H1 (cell line): ENCODE measurements around the gene AKIRIN2. TPM values are rescaled to one million over a fixed set of nuclear protein-coding genes. Genes with fewer than 3 reads are reported as not detected.
"Not testable (repeated sequence)": the region's sequence is repeated elsewhere in the genome, so short reads cannot be mapped to it uniquely, and the experiment has no call there.

Experiments
- CTCF ChIA-PET: fragments of 300-600 bp; sonication (Branson Sonifier 250); formaldehyde crosslinking; loops from one replicate; lab custom pipeline; 2021; ENCODE audit not compliant: partially characterized antibody; lab: Charles Lee
- POLR2A ChIA-PET: fragments of 300-600 bp; sonication (Branson Sonifier 250); formaldehyde crosslinking; loops from one replicate; lab custom pipeline; 2021; ENCODE audit warnings: inconsistent platforms; ENCODE audit not compliant: partially characterized antibody; lab: Charles Lee
- DNase-seq, 2 experiments: peaks; one replicate each; pipeline versions ENCODE4 v3.0.0 to v3.0.0-alpha.2; 2010 to 2022; ENCODE audit warnings: low spot score in 2 of 2, low read depth in 1 of 2, mixed read lengths in 1 of 2
- FAIRE-seq: peaks from 2 replicates; lab custom pipeline; 2011; peaks lifted over from hg19 to GRCh38; lab: Jason Lieb, UNC
- H2AFZ ChIP-seq: 2 replicates; pipeline ENCODE4 v1.8.1; 2012; ENCODE audit warnings: low read length, inconsistent platforms
- H2AK5ac ChIP-seq: 2 replicates; pipeline ENCODE4 v1.6.1; 2013; ENCODE audit warnings: low read depth, low read length
- H2BK120ac ChIP-seq: replicated peaks from 2 replicates; pipeline ENCODE3; 2013; ENCODE audit warnings: low read depth, low read length, inconsistent platforms
- H2BK12ac ChIP-seq: 2 replicates; pipeline ENCODE4 v1.6.1; 2013; ENCODE audit warnings: low read depth, low read length
- H2BK15ac ChIP-seq: 2 replicates; pipeline ENCODE4 v1.6.1; 2013; ENCODE audit warnings: low read length
- H2BK20ac ChIP-seq: 2 replicates; pipeline ENCODE4 v1.6.1; 2013; ENCODE audit warnings: low read length
- H2BK5ac ChIP-seq: 2 replicates; pipeline ENCODE4 v1.6.1; 2013; ENCODE audit warnings: low read depth, low read length
- H3K14ac ChIP-seq: 2 replicates; pipeline ENCODE4 v1.6.1; 2013; ENCODE audit warnings: inconsistent platforms; ENCODE audit not compliant: insufficient read length
- H3K18ac ChIP-seq: 2 replicates; pipeline ENCODE4 v1.6.1; 2013; ENCODE audit warnings: low read length; ENCODE audit errors: extremely low read depth
- H3K23ac ChIP-seq: 2 replicates; pipeline ENCODE4 v1.6.1; 2013; ENCODE audit warnings: inconsistent platforms; ENCODE audit not compliant: insufficient read length
- H3K23me2 ChIP-seq: 2 replicates; pipeline ENCODE4 v1.6.1; 2013; ENCODE audit warnings: low read depth, low read length
- H3K27ac ChIP-seq: 2 replicates; pipeline ENCODE4 v1.6.1; 2011; ENCODE audit warnings: low read depth, low read length, inconsistent platforms
- H3K27me3 ChIP-seq, 4 experiments: replicated peaks in 1 of 4; 1 replicate in 1 of 4; 2 replicates in 3 of 4; pipeline versions ENCODE4 v1.6.1 to v1.8.1; 2011 to 2013; ENCODE audit warnings: low read length in 3 of 4, mild to moderate bottlenecking in 3 of 4, inconsistent platforms in 2 of 4, mixed read lengths in 2 of 4, moderate library complexity in 1 of 4; ENCODE audit not compliant: control insufficient read depth in 3 of 4, insufficient read depth in 3 of 4; ENCODE audit errors: extremely low read depth in 1 of 4
- H3K36me3 ChIP-seq, 4 experiments: 2 replicates each; pipeline versions ENCODE4 v1.6.1 to v1.8.1; 2011 to 2013; ENCODE audit warnings: mild to moderate bottlenecking in 4 of 4, low read length in 3 of 4, moderate library complexity in 2 of 4, control low read depth in 1 of 4, inconsistent platforms in 1 of 4; ENCODE audit not compliant: insufficient read depth in 4 of 4, control insufficient read depth in 2 of 4
- H3K4ac ChIP-seq: replicated peaks from 2 replicates; pipeline ENCODE3; 2013; ENCODE audit warnings: low read length, low read depth, mixed read lengths, inconsistent platforms; ENCODE audit not compliant: insufficient read length
- H3K4me1 ChIP-seq, 4 experiments: replicated peaks in 1 of 4; 1 replicate in 1 of 4; 2 replicates in 3 of 4; pipeline versions ENCODE4 v1.6.1 to v1.8.1; 2011 to 2013; ENCODE audit warnings: low read length in 3 of 4, inconsistent platforms in 2 of 4, mixed read lengths in 1 of 4; ENCODE audit not compliant: insufficient read depth in 4 of 4, control insufficient read depth in 3 of 4
- H3K4me2 ChIP-seq, 2 experiments: 2 replicates each; pipeline versions ENCODE4 v1.6.1 to v1.8.1; 2011 to 2013; ENCODE audit warnings: low read depth in 2 of 2, low read length in 2 of 2, control low read depth in 1 of 2, inconsistent platforms in 1 of 2, mild to moderate bottlenecking in 1 of 2; ENCODE audit not compliant: insufficient read depth in 1 of 2
- H3K4me3 ChIP-seq, 4 experiments: fragments of 200-600, 300-600 bp in 1 of 4; sonication (generic), shearing (Covaris generic), sonication (Bioruptor Twin) in 1 of 4; 2 replicates each; pipeline versions ENCODE4 v1.5.1 to v1.8.1; 2011 to 2016; ENCODE audit warnings: low read length in 4 of 4, low read depth in 3 of 4, control low read depth in 2 of 4, inconsistent platforms in 2 of 4, mild to moderate bottlenecking in 2 of 4, mixed read lengths in 1 of 4, moderate library complexity in 1 of 4; ENCODE audit not compliant: insufficient read depth in 2 of 4; ENCODE audit errors: extremely low read depth in 1 of 4
- H3K56ac ChIP-seq: replicated peaks from 2 replicates; pipeline ENCODE3; 2013; ENCODE audit warnings: low read depth, mild to moderate bottlenecking, mixed read lengths, low read length, inconsistent platforms; ENCODE audit not compliant: insufficient read length
- H3K79me1 ChIP-seq: 2 replicates; pipeline ENCODE4 v1.6.1; 2013; ENCODE audit warnings: low read depth, low read length, control low read depth
- H3K79me2 ChIP-seq, 2 experiments: 2 replicates each; pipeline versions ENCODE4 v1.6.1 to v1.8.1; 2012 to 2013; ENCODE audit warnings: low read length in 2 of 2, mild to moderate bottlenecking in 2 of 2, inconsistent platforms in 1 of 2; ENCODE audit not compliant: insufficient read depth in 2 of 2, control insufficient read depth in 1 of 2
- H3K9ac ChIP-seq, 4 experiments: replicated peaks in 1 of 4; 1 replicate in 1 of 4; 2 replicates in 3 of 4; pipeline versions ENCODE4 v1.6.1 to v1.8.1; 2011 to 2013; ENCODE audit warnings: low read depth in 3 of 4, low read length in 3 of 4, control low read depth in 2 of 4, mild to moderate bottlenecking in 2 of 4, moderate library complexity in 2 of 4, inconsistent platforms in 1 of 4; ENCODE audit errors: extremely low read depth in 1 of 4
- H3K9me3 ChIP-seq, 2 experiments: 2 replicates each; pipeline versions ENCODE4 v1.6.1 to v1.8.1; 2012 to 2013; ENCODE audit warnings: mild to moderate bottlenecking in 2 of 2, moderate library complexity in 2 of 2, control low read depth in 1 of 2, inconsistent platforms in 1 of 2, low read depth in 1 of 2, low read length in 1 of 2, mixed read lengths in 1 of 2; ENCODE audit not compliant: insufficient read depth in 2 of 2
- H4K20me1 ChIP-seq, 2 experiments: replicated peaks in 1 of 2; 2 replicates each; pipeline versions ENCODE3 to v1.8.1; 2011 to 2013; ENCODE audit warnings: inconsistent platforms in 2 of 2, low read length in 2 of 2, mild to moderate bottlenecking in 1 of 2; ENCODE audit not compliant: insufficient read depth in 2 of 2, control insufficient read depth in 1 of 2
- H4K5ac ChIP-seq: 2 replicates; pipeline ENCODE4 v1.6.1; 2013; ENCODE audit warnings: low read length, low read depth, mixed read lengths, inconsistent platforms; ENCODE audit not compliant: insufficient read length
- H4K8ac ChIP-seq: 2 replicates; pipeline ENCODE4 v1.8.0; 2013; ENCODE audit warnings: mild to moderate bottlenecking, moderate library complexity, low read length, inconsistent platforms; ENCODE audit not compliant: insufficient read depth; ENCODE audit errors: extremely low read depth
- H4K91ac ChIP-seq: replicated peaks from 2 replicates; pipeline ENCODE3; 2013; ENCODE audit warnings: low read length, mixed read lengths, inconsistent platforms; ENCODE audit not compliant: insufficient read length
- WGBS, 2 experiments: shearing (Covaris generic) in 1 of 2; methylation state at CpG; one replicate each; pipeline versions ENCODE4 v1.1.6 to v1.1.7; 2013 to 2015; ENCODE audit warnings: low lambda C conversion rate in 2 of 2, mixed read lengths in 2 of 2, inconsistent platforms in 1 of 2, low coverage in 1 of 2, missing lambda C conversion rate in 1 of 2; ENCODE audit not compliant: insufficient replicate concordance in 2 of 2, insufficient coverage in 1 of 2, insufficient read length in 1 of 2; ENCODE audit errors: extremely low coverage in 1 of 2, missing lambda C conversion rate in 1 of 2; 5-methylcytosine and 5-hydroxymethylcytosine counted together
- polyA plus RNA-seq, 7 experiments: library from polyadenylated mRNA; depleted of rRNA in 3 of 7; stranded (reverse) in 5 of 7; unstranded in 2 of 7; fragments of >200 nt in 5 of 7; fragments of 200-250 nt in 2 of 7; gene quantifications; 1 replicate in 5 of 7; 2 replicates in 1 of 7; 4 replicates in 1 of 7; pipeline versions ENCODE4 v1.2.1 to v1.2.3, GENCODE V29; 2011 to 2013; ENCODE audit warnings: missing spikeins in 2 of 7, mixed read lengths in 2 of 7
- total RNA-seq: library from RNA; stranded (reverse); fragmentation: NEBNext Ultra II Directional; extraction: Animal tissue kit (Norgen Biotek cat#: 25700); gene quantifications from 2 replicates; pipeline ENCODE4 v1.2.1, GENCODE V29; 2021

Gene AKIRIN2
- total and polyA plus RNA-seq, 2 of the 8 experiments (the other 6 are each of a cell fraction or from before 2014, with no cell fraction given): 35.6 to 75.3 TPM

DNA sequence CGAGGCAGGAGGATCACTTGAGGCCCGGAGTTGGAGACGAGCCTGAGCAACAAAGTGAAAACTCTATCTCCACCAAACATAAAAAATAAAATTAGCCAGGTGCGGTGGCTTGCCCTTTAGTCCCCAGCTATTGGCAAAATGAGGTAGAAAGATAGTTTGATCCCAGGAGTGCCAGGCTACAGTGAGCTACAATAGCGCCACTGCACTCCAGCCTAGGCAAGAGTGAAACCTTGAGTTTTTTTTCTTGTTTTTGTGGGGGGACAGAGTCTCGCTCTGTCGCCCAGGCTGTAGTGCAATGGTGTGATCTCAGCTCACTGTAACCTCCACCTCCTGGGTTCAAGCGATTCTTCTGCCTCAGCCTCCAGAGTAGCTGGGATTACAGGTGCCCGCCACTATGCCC is 14.1 kb downstream of the AKIRIN2 start:
- not testable (repeated sequence) for H3K9me3 ChIP-seq, H2BK12ac ChIP-seq, H3K9ac ChIP-seq, H2AFZ ChIP-seq, H3K56ac ChIP-seq, H3K36me3 ChIP-seq, H3K4me2 ChIP-seq, H2AK5ac ChIP-seq, H3K4me3 ChIP-seq, H3K4me1 ChIP-seq, H3K27me3 ChIP-seq, H4K5ac ChIP-seq, H3K23ac ChIP-seq, DNase-seq, H4K91ac ChIP-seq, H2BK120ac ChIP-seq, H3K14ac ChIP-seq, H3K27ac ChIP-seq, H2BK5ac ChIP-seq, H3K18ac ChIP-seq, FAIRE-seq, H4K8ac ChIP-seq, H2BK15ac ChIP-seq, H2BK20ac ChIP-seq, H3K23me2 ChIP-seq, H3K79me1 ChIP-seq, H3K4ac ChIP-seq
- 91% methylated on average over 9 of the region's 9 CpGs; no CpG with 5 or more reads in 1 of the 2 experiments for WGBS, 2 experiments
- CTCF ChIA-PET: interaction anchor here (1.2 kb wide), 1 partner anchor 10 kb away, joined by 3 read pairs; no protein-coding TSS in a partner anchor
- POLR2A ChIA-PET: interaction anchor here (1.5 to 2.6 kb wide), 2 partner anchors 11 to 14 kb away, joined by 7 to 11 read pairs; partner anchors contain the start of gene AKIRIN2
- H3K79me2 ChIP-seq: peaks cover 47 to 100% of the 10 kb centered on the region in 2 experiments
- H4K20me1 ChIP-seq: peaks cover 17 to 20% of the 10 kb centered on the region in 2 experiments
